SIG-M5 (cell line): ENCODE results near the gene VIPR1.
A peak's percentile ranks its signal among the peaks of the same experiment; 100 is the strongest.

Experiments used
- DNase-seq: peaks from one replicate; lab custom pipeline; 2025; lab: John Stamatoyannopoulos, UW

The VIPR1 gene, protein sequence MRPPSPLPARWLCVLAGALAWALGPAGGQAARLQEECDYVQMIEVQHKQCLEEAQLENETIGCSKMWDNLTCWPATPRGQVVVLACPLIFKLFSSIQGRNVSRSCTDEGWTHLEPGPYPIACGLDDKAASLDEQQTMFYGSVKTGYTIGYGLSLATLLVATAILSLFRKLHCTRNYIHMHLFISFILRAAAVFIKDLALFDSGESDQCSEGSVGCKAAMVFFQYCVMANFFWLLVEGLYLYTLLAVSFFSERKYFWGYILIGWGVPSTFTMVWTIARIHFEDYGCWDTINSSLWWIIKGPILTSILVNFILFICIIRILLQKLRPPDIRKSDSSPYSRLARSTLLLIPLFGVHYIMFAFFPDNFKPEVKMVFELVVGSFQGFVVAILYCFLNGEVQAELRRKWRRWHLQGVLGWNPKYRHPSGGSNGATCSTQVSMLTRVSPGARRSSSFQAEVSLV

DNA sequence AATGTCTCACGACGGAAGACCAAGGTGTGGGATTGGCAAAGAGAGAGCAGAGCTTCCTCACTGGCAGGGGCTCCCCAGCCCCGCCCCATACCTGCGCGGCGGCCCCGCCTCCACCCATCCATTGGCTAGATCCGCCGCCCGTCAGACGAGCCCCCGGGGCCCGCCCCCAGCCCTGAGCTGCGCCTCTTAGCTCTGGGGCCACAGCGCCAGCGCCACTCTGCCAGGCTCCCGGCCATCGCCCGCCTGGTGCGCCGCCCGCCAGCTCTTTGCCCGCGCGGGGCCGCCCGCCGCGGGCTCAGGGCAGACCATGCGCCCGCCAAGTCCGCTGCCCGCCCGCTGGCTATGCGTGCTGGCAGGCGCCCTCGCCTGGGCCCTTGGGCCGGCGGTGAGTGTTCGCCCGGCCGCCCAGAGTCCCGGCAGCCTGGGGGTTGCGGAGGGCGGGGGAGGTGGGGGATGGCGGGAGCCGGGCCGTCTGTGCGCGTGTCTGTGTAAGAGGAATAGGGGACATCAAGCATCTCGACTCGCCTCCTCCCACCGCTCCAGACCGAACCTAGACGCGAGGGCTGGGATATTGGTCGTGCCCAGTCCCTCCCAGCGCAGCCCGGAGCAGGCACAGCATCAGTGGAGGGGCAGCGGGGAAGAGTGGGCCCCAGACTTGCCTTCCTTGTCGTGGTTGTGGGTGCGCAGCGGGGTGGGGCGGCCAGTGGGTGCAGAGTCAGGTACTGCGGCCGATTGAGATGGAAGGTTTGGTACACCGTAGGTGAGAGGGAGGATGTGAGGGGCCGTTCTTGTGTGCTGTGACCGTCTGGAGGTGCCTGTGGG, at the start of gene VIPR1:
TSS of gene VIPR1 (plus strand) at position 215 of the 822 bp plus-strand sequence. CDS start at position 308, 93 bp downstream.
- DNase-seq = no peak

GRCh38 chr3:42456211-42456610, 46.2 kb upstream of the VIPR1 start:
- no peak for DNase-seq

- DNase-seq = no peak
Measured at GRCh38 chr3:42459151-42459550, 43.3 kb upstream of the VIPR1 start.

DNA sequence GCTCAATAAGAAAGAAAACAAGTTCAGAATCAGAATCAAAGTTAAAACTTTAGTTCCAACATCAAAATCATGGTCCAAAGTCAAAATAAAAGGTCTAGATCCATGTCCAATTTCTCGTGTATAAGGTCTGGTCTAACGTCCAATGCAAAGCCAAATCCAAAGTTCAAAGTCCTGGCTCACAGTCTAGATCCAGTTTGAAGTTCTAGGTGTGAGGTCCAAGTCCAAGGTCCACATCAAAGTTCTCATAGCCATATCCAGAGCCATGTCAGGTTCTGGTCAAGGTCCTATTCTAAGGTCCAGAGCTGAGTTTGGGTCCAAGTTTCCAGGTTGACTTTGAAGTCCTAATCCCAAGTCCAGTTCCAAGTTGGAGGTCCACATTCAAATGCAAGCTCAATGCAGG, 40.7 kb upstream of the VIPR1 start:
- DNase-seq = no peak

GRCh38 chr3:42463093-42463492, 39.4 kb upstream of the VIPR1 start:
- no peak for DNase-seq

DNA sequence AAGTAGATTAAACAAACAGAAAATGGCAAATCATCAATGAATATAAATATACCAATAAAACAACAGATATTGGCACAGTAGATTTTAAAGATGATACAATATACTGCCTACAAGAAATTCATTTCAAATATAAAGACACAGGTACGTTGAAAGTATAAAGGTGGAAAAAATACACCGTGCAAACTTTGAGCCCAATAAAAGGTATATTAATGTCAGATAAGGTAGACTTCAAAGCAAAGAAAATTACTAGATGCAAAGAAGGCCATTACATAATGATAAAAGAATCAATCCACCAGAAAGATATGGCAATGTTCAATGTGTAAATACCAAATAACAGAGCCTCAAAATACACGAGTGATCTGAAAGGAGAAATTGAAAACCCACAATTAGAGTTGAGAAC, 34.3 kb upstream of the VIPR1 start:
- no peak for DNase-seq

GRCh38 chr3:42472555-42472954, 29.9 kb upstream of the VIPR1 start:
- no peak for DNase-seq

GRCh38 chr3:42473083-42473932, 29.1 kb upstream of the VIPR1 start:
- no peak for DNase-seq

- no peak for DNase-seq
Measured at GRCh38 chr3:42476225-42477125, 26.0 kb upstream of the VIPR1 start.

- DNase-seq = no peak
Measured at GRCh38 chr3:42477696-42478095, 24.7 kb upstream of the VIPR1 start.

GRCh38 chr3:42478830-42479229, 23.6 kb upstream of the VIPR1 start:
- DNase-seq = no peak

DNA sequence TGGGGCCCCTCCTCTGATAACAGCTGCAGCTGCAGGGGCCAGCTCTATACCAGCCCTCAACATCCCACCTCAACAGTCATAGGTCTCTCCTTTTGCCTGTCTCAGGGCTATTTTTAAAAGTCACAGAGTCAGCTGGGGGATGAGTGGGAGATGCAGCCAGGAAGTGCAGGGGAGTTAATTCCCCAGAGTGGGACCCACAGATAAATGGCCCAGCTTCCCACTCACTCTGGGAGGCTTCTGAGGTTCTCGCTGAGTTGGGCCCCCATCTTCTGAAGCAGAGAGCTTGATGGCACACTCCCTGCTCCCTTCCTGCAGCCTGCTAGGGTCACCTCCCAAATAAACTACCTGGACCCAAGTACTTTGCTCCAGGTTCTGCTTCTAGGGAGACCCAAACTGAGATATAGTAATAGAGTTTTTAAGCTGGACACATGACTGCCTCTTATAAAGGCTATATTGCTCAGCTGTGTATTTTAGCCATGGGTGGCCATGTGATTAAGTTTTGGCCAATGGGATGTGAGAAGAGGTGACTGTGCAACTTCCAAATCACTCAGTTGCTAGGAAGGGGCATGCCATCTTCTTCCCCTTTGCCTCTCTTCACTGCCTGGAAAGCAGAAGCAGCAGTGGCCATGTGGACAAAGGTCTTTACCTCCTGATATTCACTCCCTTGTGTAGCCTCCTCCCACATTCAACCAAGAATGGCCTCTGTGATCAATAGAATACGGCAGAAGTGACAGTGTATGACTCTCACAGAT, 15.5 kb upstream of the VIPR1 start:
- no peak for DNase-seq

- no peak for DNase-seq
Measured at GRCh38 chr3:42488687-42489086, 13.8 kb upstream of the VIPR1 start.

DNA sequence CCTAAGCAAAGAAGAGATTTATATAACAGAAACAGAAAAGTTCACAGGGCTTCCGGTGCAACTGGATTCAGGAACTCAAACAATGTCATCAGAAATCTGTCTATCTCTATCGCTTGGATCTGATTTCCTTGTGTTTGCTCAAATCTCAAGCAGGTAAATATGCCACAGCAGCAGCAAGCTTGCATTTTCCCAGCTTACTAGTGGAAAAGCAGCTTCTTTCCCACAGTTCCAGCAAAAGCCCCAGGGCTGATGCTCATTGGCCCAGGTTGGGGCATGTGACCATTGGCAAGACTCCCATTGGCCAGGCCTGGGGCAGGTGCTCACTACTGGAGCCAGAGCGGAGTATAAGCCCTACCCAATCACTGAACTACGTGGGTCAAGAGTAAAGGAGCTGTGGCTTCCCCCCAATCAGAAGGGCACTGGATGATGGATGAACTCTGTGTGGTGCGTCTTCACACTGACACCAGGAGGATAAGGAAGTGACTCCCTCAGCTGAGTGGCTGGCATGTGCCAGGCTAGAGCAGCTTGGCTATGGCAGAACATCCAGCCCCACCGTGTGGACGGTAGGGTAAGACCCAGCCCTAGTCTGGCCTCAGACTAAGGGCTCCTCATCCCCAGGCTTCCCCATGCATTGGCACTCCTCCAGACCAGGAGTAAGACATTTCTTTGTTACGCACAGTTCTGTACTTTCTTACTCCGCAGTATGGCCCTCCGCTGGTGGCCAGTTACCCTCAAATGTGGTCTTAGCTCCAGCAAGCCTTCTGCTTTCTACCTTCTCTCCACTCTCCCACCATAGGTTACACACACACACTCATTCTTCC, 13.1 kb upstream of the VIPR1 start:
- no peak for DNase-seq

GRCh38 chr3:42489937-42490227, 12.6 kb upstream of the VIPR1 start:
- no peak for DNase-seq

DNA sequence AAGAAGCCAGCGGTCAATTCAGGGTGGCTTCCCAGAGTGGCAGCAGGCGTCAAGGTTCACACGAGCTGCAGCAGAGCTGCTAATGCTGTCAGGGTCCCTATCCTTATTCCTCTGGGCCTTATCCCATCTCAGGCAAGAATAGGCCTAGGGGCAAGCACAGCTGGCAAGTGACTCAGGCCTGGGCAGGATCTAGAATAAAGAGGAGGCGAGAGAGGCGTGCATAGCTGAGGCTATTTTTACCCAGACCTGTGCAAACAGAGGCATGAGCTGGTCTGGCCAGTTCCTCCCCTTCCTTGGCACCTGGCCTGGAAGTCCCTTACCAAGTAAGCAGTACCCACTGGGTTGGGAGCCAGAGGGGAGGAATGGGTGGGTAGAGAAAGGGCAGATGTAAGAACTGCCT, 12.2 kb upstream of the VIPR1 start:
- peak; percentile 38 for DNase-seq

DNA sequence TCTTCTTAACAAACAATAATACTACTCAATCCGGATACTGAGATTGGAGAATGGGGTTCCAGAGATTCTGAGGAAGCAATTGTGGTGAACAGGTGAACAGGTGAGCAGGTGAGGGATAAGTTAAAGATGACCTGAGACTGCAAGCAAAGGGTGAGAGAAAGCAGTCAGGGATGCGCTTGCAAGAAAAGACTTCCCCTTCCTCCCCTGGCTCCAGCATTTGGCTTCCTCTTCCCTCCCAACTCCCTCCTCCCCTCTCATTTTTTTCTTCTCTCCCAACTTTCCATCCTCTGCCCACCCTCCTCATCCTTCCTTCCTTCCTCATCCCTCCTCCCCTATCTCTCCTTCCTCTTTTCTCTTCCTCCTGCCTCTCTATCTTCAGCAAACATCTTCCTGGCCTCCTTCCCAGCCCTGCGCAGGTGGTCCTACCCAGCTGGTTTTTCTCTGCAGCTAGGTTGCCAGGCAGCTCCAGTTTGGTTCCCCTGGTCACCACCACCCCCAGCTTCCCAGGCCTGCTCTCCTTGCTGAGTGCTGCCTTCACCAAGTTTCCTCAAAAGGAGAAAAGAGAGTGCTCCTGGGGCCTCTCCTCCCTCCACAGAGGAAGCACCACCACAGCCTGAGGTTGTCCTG, 10.4 kb upstream of the VIPR1 start:
- no peak for DNase-seq

DNA sequence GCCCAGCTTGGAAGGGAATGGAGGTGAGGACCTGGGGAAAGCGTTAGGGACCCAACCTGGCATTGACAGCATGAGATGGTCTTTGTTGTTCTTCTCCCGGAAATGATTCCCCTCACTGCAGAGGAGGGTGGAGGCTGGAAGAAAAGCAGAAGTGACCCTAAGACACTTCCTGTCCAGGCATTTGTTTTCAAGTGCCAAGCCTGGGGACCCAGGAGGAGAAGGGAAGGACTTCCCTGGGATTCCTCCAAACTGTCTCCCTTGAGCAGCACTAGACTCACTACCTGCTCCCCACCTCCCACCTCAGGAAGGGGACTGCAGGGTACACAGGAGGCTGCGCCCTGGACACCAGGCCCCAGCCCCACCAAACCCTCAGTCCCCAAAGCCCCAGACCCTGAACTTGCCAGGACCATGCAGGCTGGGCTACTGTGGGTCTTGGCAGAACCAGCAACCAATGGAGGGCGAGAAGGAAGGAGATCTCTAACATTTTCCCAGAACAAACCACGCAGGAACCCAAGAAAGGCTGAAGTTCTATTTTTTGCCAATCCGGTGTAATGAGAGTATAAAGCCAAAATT, 9.8 kb upstream of the VIPR1 start:
- DNase-seq = no peak
